ENCODE measurements around the gene PHIP. TPM values are rescaled to one million over a fixed set of nuclear protein-coding genes. Genes with fewer than 3 reads are reported as not detected.
"Not testable (repeated sequence)": the region's sequence is repeated elsewhere in the genome, so short reads cannot be mapped to it uniquely, and the experiment has no call there.

Gene PHIP
- total RNA-seq, 4 donors from 2014 or later = 24.9 to 44.2 (median 32.9) TPM

GRCh38 chr6:78947529-78947928 is 130.5 kb downstream of the PHIP start:
- H3K9me3 ChIP-seq = peaks cover 0 to 13% (median 0%) of the 10 kb centered on the region in 3 donors
- H3K36me3 ChIP-seq = peaks cover 0 to 99% of the 10 kb centered on the region in 2 donors
- no peak overlapping the region for H3K4me3 ChIP-seq
- H3K27me3 ChIP-seq = no peaks in the 10 kb centered on the region
- WGBS, 2 donors (ENCODE audit: low coverage in 1 of 2) = 52 to 61% methylated on average over 2 of the region's 2 CpGs
- no peak overlapping the region for H3K27ac ChIP-seq
- no peak for ATAC-seq
- no peak for TF ChIP-seq POLR2A (IDR thresholded peaks at IDR 0.05)
- TF ChIP-seq CTCF (IDR thresholded peaks at IDR 0.05) = no peak
- no peak for TF ChIP-seq EP300 (IDR thresholded peaks at IDR 0.05)
- no peak for TF ChIP-seq POLR2AphosphoS5 (IDR thresholded peaks at IDR 0.05)
- no peaks in the 10 kb centered on the region for H3K4me1 ChIP-seq

DNA sequence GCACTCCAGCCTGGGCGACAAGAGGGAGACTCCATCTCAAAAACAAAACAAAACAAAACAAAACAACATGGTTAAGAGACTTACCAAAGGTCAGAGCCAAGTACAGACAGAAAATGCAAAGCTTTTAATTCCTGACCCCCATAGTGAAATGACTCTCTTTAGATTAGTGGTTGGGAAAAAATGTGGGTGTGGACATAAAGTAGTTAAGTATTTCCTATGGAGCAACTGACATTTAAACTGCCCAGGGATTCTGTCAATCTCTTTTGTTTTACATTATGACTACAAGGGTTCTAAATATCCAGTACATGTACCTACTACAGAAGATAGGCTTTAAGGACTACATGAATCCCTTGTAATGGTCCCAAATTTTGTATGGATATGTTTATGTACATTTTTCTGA is 135.6 kb downstream of the PHIP start:
- no peaks in the 10 kb centered on the region for H3K27me3 ChIP-seq
- peaks cover 0 to 4% (median 0%) of the 10 kb centered on the region in 3 donors for H3K4me1 ChIP-seq
- no peak for TF ChIP-seq CTCF (IDR thresholded peaks at IDR 0.05)
- no peak for TF ChIP-seq POLR2AphosphoS5 (IDR thresholded peaks at IDR 0.05)
- no peak for TF ChIP-seq EP300 (IDR thresholded peaks at IDR 0.05)
- TF ChIP-seq POLR2A (IDR thresholded peaks at IDR 0.05) = no peak
- H3K9me3 ChIP-seq = no peaks in the 10 kb centered on the region
- 100% methylated on average over 1 of the region's 1 CpG; no CpG with 5 or more reads in 1 of the 2 donors for WGBS, 2 donors (ENCODE audit: low coverage in 1 of 2)
- no peak overlapping the region for H3K4me3 ChIP-seq
- no peak overlapping the region for H3K27ac ChIP-seq
- ATAC-seq = no peak
- H3K36me3 ChIP-seq = peaks cover 0 to 85% of the 10 kb centered on the region in 2 donors

- Histone ChIP-seq H3K27me3 (no peaks in the 10 kb centered on the region), H3K4me3 (no peak overlapping the region), H3K9me3 (peaks cover 0 to 11% (median 0%) of the 10 kb centered on the region in 3 donors), H3K27ac (no peak overlapping the region), H3K4me1 (peaks cover 0 to 14% (median 0%) of the 10 kb centered on the region in 3 donors), H3K36me3 (peaks cover 0 to 27% of the 10 kb centered on the region in 2 donors)
- WGBS, 2 donors (ENCODE audit: low coverage in 1 of 2) = 52 to 77% methylated on average over 2 of the region's 2 CpGs
- ATAC-seq = no peak
- no peak for TF ChIP-seq CTCF (IDR thresholded peaks at IDR 0.05)
- TF ChIP-seq POLR2A (IDR thresholded peaks at IDR 0.05) = no peak
- no peak for TF ChIP-seq POLR2AphosphoS5 (IDR thresholded peaks at IDR 0.05)
- no peak for TF ChIP-seq EP300 (IDR thresholded peaks at IDR 0.05)
These were observed 141.5 kb downstream of the PHIP start for GRCh38 chr6:78936515-78936914.

DNA sequence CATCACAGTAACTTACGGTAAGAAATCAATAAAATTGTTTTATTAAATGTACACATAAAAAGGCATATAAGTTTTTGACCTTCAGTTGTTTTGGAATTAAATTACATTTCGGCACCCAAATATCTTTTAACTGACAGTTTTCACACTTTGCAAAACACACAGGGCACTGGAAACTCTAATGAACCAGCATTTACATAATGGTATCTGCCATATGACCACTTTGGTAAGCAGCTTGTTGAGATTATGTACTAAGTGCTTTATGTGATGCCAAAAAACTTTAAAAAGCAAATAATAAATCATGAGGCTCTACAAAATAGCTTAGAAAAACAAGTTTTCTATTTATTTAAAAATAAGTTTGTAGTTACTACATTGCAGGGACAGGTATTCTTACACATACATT is 142.5 kb downstream of the PHIP start:
- 95 to 96% methylated on average over 2 of the region's 2 CpGs for WGBS, 2 donors (ENCODE audit: low coverage in 1 of 2)
- H3K27me3 ChIP-seq = no peaks in the 10 kb centered on the region
- H3K4me1 ChIP-seq = peaks cover 0 to 14% (median 0%) of the 10 kb centered on the region in 3 donors
- peaks cover 0 to 11% (median 0%) of the 10 kb centered on the region in 3 donors for H3K9me3 ChIP-seq
- TF ChIP-seq CTCF (IDR thresholded peaks at IDR 0.05) (no peak), EP300 (IDR thresholded peaks at IDR 0.05) (no peak), POLR2AphosphoS5 (IDR thresholded peaks at IDR 0.05) (no peak), POLR2A (IDR thresholded peaks at IDR 0.05) (no peak)
- H3K27ac ChIP-seq = no peak overlapping the region
- no peak for ATAC-seq
- no peak overlapping the region for H3K4me3 ChIP-seq
- H3K36me3 ChIP-seq = peaks cover 0 to 17% of the 10 kb centered on the region in 2 donors

- no peaks in the 10 kb centered on the region for H3K4me1 ChIP-seq
- peaks cover 0 to 33% (median 0%) of the 10 kb centered on the region in 3 donors for H3K9me3 ChIP-seq
- TF ChIP-seq POLR2A (IDR thresholded peaks at IDR 0.05) (no peak), EP300 (IDR thresholded peaks at IDR 0.05) (no peak), POLR2AphosphoS5 (IDR thresholded peaks at IDR 0.05) (no peak), CTCF (IDR thresholded peaks at IDR 0.05) (no peak)
- H3K27ac ChIP-seq = no peak overlapping the region
- H3K27me3 ChIP-seq = no peaks in the 10 kb centered on the region
- H3K36me3 ChIP-seq = no peaks in the 10 kb centered on the region
- ATAC-seq = no peak
- WGBS, 2 donors (ENCODE audit: low coverage in 1 of 2) = 83 to 95% methylated on average over 2 to 3 of the region's 3 CpGs
- no peak overlapping the region for H3K4me3 ChIP-seq
These were observed 152.7 kb downstream of the PHIP start for GRCh38 chr6:78925317-78925716.

GRCh38 chr6:78921168-78921567 is 156.9 kb downstream of the PHIP start:
- not testable (repeated sequence) for H3K27me3 ChIP-seq, H3K4me3 ChIP-seq, H3K27ac ChIP-seq, H3K4me1 ChIP-seq, H3K36me3 ChIP-seq, ATAC-seq
- 79% methylated on average over 5 of the region's 10 CpGs; no CpG with 5 or more reads in 1 of the 2 donors for WGBS, 2 donors (ENCODE audit: low coverage in 1 of 2)
- peaks cover 0 to 13% (median 0%) of the 10 kb centered on the region in 3 donors for H3K9me3 ChIP-seq

Data from gastroesophageal sphincter (tissue), 4 donors.